RKO (cell line): Measurements from ENCODE around the gene CYP2F1.
"Not testable (repeated sequence)": the region's sequence is repeated elsewhere in the genome, so short reads cannot be mapped to it uniquely, and the experiment has no call there.

Source experiments
- DNase-seq: peaks from one replicate; pipeline ENCODE4 v3.0.0-alpha.2; 2016; ENCODE audit warnings: low spot score

CYP2F1 gene

GRCh38 chr19:41127362-41127761, 13.1 kb downstream of the CYP2F1 start:
- not testable (repeated sequence) for DNase-seq

DNA sequence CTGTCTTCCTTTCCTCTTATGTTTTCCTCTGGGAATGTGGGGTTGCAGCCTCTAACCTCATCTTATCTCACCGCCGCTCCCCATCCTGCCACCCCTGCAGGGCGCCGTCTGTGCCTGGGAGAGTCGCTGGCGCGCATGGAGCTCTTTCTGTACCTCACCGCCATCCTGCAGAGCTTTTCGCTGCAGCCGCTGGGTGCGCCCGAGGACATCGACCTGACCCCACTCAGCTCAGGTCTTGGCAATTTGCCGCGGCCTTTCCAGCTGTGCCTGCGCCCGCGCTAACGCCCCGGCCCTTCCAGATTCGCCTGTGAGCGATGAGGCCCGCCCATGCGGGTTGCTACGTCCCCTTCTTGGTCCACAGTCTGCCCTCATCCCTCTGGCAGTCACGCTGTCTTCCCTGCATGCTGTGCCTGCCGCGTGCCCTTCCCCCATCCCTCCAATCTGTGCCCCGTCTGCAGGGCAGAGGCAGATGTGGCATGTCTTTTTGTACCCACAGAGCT, 13.6 kb downstream of the CYP2F1 start:
- DNase-seq, result peak; percentile 66

DNA sequence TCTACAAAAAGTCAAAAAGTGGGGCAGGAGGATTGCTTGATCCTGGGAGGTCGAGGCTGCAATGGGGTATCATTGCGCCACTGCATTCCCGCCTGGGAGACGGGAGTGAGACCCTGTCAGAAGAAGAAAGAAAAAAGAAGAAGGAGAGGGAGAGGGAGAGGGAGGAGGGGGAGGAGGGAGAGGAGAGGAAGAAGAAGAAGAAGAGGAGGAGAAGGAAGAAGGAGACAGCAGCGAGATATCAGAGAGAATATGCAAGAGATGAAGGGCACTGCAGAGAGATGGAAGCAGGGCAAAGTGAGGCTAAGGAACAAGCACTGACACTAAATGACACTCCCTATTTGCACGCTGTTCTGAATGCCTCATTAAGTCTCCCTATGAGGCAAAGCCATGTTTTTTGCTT, 14.5 kb downstream of the CYP2F1 start:
- no peak for DNase-seq

DNA sequence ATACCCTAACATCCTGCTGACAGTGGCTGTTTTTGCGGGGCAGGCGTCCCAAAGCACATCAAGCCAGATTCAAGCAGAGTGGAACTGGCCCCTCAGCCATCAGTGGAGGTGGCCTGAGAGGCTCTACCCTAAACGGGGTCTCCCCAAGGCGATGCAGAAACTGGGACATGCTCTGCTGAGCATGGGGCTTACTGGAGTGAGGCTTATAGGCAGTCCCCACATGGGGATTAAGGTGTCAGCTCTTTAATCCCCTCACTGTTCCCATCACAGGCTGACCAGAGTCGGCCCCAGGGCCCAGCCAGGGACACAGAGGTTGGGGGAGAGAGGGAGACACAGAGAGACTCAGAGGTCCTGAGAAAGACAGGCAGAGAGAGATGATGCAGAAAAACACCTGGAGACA, 17.0 kb downstream of the CYP2F1 start:
- no peak for DNase-seq

- no peak for DNase-seq
Measured at GRCh38 chr19:41133260-41133659, 19.0 kb downstream of the CYP2F1 start.

DNA sequence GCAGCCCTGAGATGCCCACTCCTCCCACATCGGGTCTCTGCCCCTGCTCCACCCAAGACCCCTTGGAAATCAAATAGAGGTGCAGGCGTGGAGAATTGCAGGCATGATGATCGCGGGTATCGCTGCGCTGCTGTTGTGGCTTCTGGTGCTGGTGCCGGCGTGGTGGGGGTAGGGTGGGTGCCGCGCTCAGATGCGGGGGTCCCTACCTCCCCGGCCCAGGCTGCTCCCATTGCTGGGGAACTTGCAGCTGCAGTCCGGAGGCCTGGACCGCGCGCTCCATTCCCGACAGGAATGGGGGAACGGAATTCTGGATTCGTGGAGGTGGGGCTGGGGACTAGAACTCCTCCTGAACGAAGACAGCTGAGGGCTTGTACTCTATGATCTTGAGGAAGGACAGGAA, 20.4 kb downstream of the CYP2F1 start:
- DNase-seq, result no peak

DNA sequence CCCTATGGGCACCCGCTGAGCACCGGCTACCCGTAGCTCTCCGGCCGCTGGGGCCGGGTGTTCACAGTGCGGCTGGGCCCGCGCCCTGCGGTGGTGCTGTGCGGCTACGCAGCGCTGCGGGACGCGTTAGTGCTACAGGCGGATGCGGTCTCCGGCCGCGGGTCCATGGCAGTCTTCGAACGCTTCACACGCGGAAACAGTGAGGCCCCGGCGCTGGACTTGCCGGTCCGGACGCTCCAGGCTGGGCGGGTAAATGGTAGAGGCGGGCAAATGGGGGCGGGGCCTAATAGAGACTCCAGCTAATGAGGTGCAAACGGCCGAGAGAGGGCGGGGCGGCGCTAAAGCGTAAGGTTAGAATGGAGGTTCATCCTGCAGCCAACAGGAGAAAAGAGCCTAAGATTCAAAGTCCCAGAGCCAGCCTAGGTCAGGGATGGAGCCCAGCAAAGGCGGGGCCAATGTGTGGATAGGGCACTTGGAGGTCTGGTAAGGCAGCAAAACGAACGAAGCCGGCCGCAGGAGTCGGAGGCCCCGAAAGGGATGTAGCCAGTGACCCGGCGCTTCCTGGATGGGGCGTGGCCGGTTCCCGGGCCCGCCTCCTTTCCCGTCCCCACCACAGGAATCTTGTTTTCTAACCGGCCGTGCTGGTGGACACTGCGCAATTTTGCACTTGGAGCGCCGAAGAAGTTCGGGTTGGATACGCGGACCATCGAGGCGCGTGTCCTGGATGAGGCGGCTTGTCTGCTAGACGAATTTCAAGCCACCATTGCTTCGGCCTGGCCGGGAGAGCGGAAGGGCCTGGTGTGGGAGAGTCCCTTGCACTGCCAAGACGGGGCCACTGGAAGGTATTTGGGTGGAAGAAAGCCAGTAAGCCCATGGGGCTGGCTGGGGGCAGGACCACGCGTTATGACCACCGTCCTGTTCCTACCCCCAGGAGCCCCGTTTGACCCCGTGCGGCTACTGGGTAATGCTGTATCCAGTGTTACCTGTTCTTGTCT, 21.5 kb downstream of the CYP2F1 start:
- DNase-seq, result not testable (repeated sequence)

GRCh38 chr19:41136636-41137455, 22.6 kb downstream of the CYP2F1 start:
- no peak for DNase-seq

DNA sequence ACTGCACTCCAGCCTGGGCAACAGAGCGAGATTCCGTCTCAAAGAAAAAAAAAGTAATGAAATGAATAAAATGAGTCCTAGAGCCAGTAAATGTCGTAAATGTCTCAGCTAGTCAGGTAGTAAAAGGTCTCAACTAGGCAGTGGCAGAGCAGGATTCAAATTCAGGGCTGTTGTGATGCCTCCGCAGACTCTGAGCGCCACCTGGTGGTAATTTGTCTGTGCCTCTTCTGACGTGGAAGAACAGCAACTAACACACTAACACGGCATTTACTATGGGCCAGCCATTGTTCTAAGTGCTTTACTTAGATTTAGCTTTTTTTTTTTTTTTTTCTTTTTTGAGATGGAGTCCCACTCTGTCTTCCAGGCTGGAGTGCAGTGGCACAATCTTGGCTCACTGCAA, 30.2 kb downstream of the CYP2F1 start:
- DNase-seq, result peak; percentile 80

- no peak for DNase-seq
Measured at GRCh38 chr19:41149831-41150230, 35.6 kb downstream of the CYP2F1 start.

DNA sequence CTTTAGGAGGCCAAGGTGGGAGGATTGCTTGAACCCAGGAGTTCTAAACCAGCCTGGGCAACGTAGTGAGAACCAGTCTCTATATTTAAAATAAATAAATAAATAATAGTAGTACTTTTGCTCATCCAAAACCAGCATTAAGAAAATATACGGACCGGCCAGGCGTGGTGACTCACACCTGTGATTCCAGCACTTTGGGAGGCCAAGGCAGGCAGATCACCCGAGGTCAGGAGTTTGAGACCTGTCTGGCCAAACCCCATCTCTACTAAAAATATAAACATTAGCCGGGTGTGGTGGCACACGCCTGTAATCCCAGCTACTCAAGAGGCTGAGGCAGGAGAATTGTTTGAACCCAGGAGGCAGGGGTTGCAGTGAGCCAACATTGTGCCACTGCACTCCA, 36.8 kb downstream of the CYP2F1 start:
- not testable (repeated sequence) for DNase-seq

DNA sequence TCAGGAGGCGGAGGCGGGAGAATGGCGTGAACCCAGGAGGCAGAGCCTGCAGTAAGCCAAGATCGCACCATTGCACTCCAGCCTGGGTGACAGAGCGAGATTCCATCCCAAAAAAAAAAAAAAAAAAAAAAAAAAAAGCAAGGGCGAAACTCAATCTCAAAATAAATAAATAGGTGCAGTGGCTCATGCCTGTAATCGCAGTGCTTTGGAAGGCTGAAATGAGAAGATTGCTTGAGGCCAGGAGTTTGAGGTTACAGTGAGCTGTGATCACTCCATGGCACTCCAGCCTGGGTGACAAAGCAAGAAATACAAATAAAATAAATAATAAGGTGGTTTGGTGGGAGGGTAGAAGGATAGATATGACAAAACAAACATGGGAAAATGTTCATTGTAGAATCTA, 39.8 kb downstream of the CYP2F1 start:
- no peak for DNase-seq

DNA sequence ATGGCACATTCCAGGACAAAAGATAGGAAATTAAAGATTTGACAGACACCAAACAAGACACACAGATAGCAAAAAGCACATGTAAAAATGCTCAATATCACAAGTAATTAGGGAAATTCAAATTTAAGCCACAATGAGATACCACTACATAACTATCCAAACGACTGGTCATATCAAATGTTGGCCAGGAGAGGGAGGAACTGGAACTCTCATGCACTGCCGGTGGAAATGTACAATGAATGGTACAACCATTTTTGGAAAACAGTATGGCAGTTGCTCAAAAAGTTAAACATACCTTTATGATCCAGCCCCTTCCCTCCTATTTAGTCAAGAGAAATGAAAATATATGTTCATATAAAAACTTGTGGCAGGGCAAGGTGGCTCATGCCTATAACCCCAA, 42.0 kb downstream of the CYP2F1 start:
- peak; percentile 13 for DNase-seq

GRCh38 chr19:41159881-41160280, 45.6 kb downstream of the CYP2F1 start:
- no peak for DNase-seq

GRCh38 chr19:41161903-41162302, 47.7 kb downstream of the CYP2F1 start:
- DNase-seq, result peak; percentile 20

- DNase-seq, result no peak
Measured at GRCh38 chr19:41166944-41167804, 52.9 kb downstream of the CYP2F1 start.

- DNase-seq, result no peak
Measured at GRCh38 chr19:41172297-41173164, 58.3 kb downstream of the CYP2F1 start.

- DNase-seq, result no peak
Measured at GRCh38 chr19:41174297-41174928, 60.2 kb downstream of the CYP2F1 start.

DNA sequence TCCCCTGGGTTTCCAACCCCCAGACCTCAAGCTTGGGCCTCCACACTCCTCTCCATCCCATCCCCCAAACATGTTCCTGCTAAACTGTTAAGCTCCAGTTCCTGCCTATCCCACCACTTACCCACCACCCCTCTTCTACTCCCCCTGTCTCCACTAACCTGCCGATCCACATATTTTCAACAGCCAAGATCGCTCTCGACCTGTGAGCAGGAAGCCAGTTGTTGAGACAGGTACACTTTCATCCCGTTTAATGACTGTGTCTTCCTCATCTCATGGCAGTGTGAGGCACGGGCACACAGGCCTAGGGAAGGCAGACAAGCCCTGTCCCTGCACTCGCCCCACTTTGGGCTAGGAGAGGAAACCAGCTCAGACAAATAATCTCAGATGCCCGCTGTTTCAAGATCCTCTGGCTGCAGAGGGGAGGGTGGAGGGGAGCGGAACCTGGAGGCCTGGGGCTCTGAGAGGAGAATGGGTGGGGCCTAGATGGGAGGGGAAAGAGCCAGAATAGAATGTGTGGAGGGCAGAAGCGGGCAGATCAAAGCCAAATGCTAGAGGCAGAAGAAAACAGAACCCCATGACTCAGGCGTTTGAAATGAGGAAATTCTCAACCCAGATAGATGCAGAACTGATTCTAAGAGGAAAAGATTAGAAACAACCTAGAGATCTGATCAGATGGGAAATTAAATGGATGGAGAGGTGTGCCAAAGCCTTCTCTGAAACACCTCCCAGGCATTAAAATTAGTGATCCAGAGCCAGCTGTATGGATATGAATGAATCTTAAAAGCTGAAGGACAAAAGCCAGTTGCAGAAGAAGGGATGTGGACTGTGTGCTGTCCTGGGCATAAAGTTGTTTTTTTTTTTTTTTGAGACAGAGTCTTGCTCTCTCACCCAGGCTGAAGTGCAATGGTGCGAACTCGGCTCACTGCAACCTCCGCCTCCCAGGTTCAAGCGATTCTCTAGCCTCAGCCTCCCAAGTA, 61.9 kb downstream of the CYP2F1 start:
- DNase-seq, result peak; percentile 37
